Endothelial cell of umbilical vein (primary cell): ENCODE results near the gene DSEL. TPM values are rescaled to one million over a fixed set of nuclear protein-coding genes. Genes with fewer than 3 reads are reported as not detected.

Experiments used
- BruUV-seq: library from RNA; stranded (reverse); fragments of 400-500 nt; replicated peaks from 2 replicates; lab custom pipeline; 2021; lab: Mats Ljungman, UMichigan
- CTCF ChIA-PET: fragments of 300-600, 350-600 bp; sonication (Branson Sonifier 250); formaldehyde crosslinking; loops from one replicate; lab custom pipeline; 2021; ENCODE audit warnings: antibody characterized with exemption, inconsistent platforms; lab: Charles Lee
- POLR2A ChIA-PET: fragments of 300-600, 350-600 bp; sonication (Branson Sonifier 250); formaldehyde crosslinking; loops from one replicate; lab custom pipeline; 2021; ENCODE audit warnings: antibody characterized with exemption, inconsistent platforms; lab: Charles Lee
- DNase-seq: peaks from one replicate; pipeline ENCODE4 v3.0.0-alpha.2; 2011; ENCODE audit warnings: low read depth, low spot score
- FAIRE-seq: peaks from 2 replicates; lab custom pipeline; 2011; peaks lifted over from hg19 to GRCh38; lab: Jason Lieb, UNC
- H2AFZ ChIP-seq: 2 replicates; pipeline ENCODE4 v1.6.0; 2012; ENCODE audit warnings: low read depth, low read length, control low read depth, inconsistent platforms
- H3K27ac ChIP-seq: 2 replicates; pipeline ENCODE4 v1.5.1; 2011; ENCODE audit warnings: low read depth, mild to moderate bottlenecking, control low read depth, low read length, moderate library complexity; ENCODE audit not compliant: insufficient read depth
- H3K27me3 ChIP-seq, 2 experiments: 2 replicates each; pipeline versions ENCODE4 v1.6.0 to v1.6.1; 2011; ENCODE audit warnings: low read length in 2 of 2, mixed read lengths in 1 of 2; ENCODE audit not compliant: control insufficient read depth in 2 of 2, insufficient read depth in 2 of 2
- H3K36me3 ChIP-seq, 2 experiments: 2 replicates in 1 of 2; 3 replicates in 1 of 2; pipeline ENCODE4 v1.5.1; 2011; ENCODE audit warnings: low read length in 2 of 2, mild to moderate bottlenecking in 1 of 2, moderate library complexity in 1 of 2; ENCODE audit not compliant: control insufficient read depth in 2 of 2, insufficient read depth in 2 of 2; ENCODE audit errors: extremely low read depth in 1 of 2
- H3K4me1 ChIP-seq: 3 replicates; pipeline ENCODE4 v1.5.1; 2011; ENCODE audit warnings: mild to moderate bottlenecking, low read length; ENCODE audit not compliant: control insufficient read depth, insufficient read depth; ENCODE audit errors: extremely low read depth
- H3K4me2 ChIP-seq: 2 replicates; pipeline ENCODE4 v1.6.1; 2011; ENCODE audit warnings: low read length, control low read depth, mixed read lengths; ENCODE audit not compliant: insufficient read depth
- H3K4me3 ChIP-seq, 3 experiments: fragments of 200-600 bp in 1 of 3; sonication (generic), shearing (Covaris generic) in 1 of 3; replicated peaks in 1 of 3; 2 replicates each; pipeline ENCODE4 v1.5.1; 2011 to 2016; ENCODE audit warnings: control low read depth in 3 of 3, low read length in 3 of 3, mild to moderate bottlenecking in 2 of 3, inconsistent platforms in 1 of 3, low read depth in 1 of 3, moderate library complexity in 1 of 3; ENCODE audit not compliant: insufficient read depth in 1 of 3
- H3K79me2 ChIP-seq: 2 replicates; pipeline ENCODE4 v1.6.0; 2012; ENCODE audit warnings: low read length, inconsistent platforms; ENCODE audit not compliant: control insufficient read depth, insufficient read depth
- H3K9ac ChIP-seq: replicated peaks from 2 replicates; pipeline ENCODE3; 2011; ENCODE audit warnings: low read length, control low read depth; ENCODE audit not compliant: insufficient read depth; ENCODE audit errors: extremely low read depth
- H3K9me1 ChIP-seq: replicated peaks from 3 replicates; pipeline ENCODE4 v1.6.0; 2011; ENCODE audit warnings: mild to moderate bottlenecking, low read length; ENCODE audit not compliant: control insufficient read depth, insufficient read depth; ENCODE audit errors: extremely low read depth
- H3K9me3 ChIP-seq: replicated peaks from 2 replicates; pipeline ENCODE4 v1.5.1; 2012; ENCODE audit warnings: low read length, inconsistent platforms; ENCODE audit not compliant: control insufficient read depth, insufficient read depth
- H4K20me1 ChIP-seq: replicated peaks from 2 replicates; pipeline ENCODE3; 2011; ENCODE audit warnings: mild to moderate bottlenecking, low read length; ENCODE audit not compliant: control insufficient read depth, insufficient read depth; ENCODE audit errors: extremely low read depth
- CTCF ChIP-seq, 2 donors: IDR thresholded peaks; 1 replicate in 1 of 2; 2 replicates in 1 of 2; pipeline ENCODE4 v1.5.1; 2011; ENCODE audit warnings: low read length in 2 of 2, mild to moderate bottlenecking in 2 of 2, moderate library complexity in 2 of 2, control low read depth in 1 of 2, inconsistent platforms in 1 of 2, low read depth in 1 of 2; ENCODE audit not compliant: insufficient read depth in 1 of 2; ENCODE audit errors: extremely low read depth in 1 of 2
- EZH2 ChIP-seq: IDR thresholded peaks from 2 replicates; pipeline ENCODE4 v1.6.1; 2012; ENCODE audit warnings: borderline replicate concordance, low read depth, mild to moderate bottlenecking, moderate library complexity, low read length, inconsistent platforms; ENCODE audit not compliant: severe bottlenecking
- FOS ChIP-seq: IDR thresholded peaks from 2 replicates; pipeline ENCODE4 v1.6.1; 2011; ENCODE audit warnings: mild to moderate bottlenecking, low read length, moderate library complexity, borderline replicate concordance; ENCODE audit not compliant: insufficient read depth
- GATA2 ChIP-seq: IDR thresholded peaks from 2 replicates; pipeline ENCODE4 v1.7.0; 2011; ENCODE audit warnings: low read depth, mild to moderate bottlenecking, moderate library complexity, mixed read lengths, low read length; ENCODE audit not compliant: insufficient read length, insufficient read depth
- JUN ChIP-seq: IDR thresholded peaks from 2 replicates; pipeline ENCODE4 v1.6.1; 2011; ENCODE audit warnings: borderline replicate concordance, low read depth; ENCODE audit not compliant: insufficient read length, insufficient read depth
- MAX ChIP-seq: IDR thresholded peaks from 2 replicates; pipeline ENCODE4 v1.6.1; 2011; ENCODE audit not compliant: insufficient read depth, insufficient read length
- MYC ChIP-seq: IDR thresholded peaks from one replicate; pipeline ENCODE4 v1.6.1; 2011; ENCODE audit warnings: mild to moderate bottlenecking, low read depth, low read length
- POLR2A ChIP-seq: IDR thresholded peaks from 2 replicates; pipeline ENCODE4 v1.6.1; 2012; ENCODE audit warnings: low read depth, mild to moderate bottlenecking, control low read depth, low read length
- POLR2AphosphoS5 ChIP-seq: IDR thresholded peaks from 2 replicates; pipeline ENCODE4 v1.6.1; 2012; ENCODE audit warnings: low read depth, mild to moderate bottlenecking, control low read depth, low read length, moderate library complexity; ENCODE audit not compliant: insufficient read depth
- dilution Hi-C: fragments of 300-500 bp; cut with MboI; formaldehyde crosslinking; loops from one replicate; pipeline ENCODE4 v1.15.0; 2019; ENCODE audit warnings: low sequenced_read_pairs; ENCODE audit not compliant: extremely low pct_ligation_motif_present
- intact Hi-C: fragments of 100-400 bp; cut with micrococcal nuclease; formaldehyde crosslinking; loops from one replicate; pipeline ENCODE4 v1.10.0; 2022
- polyA plus RNA-seq, 4 experiments: library from polyadenylated mRNA; depleted of rRNA in 3 of 4; stranded (reverse) in 3 of 4; unstranded in 1 of 4; fragments of >200 nt; gene quantifications; 2 replicates each; pipeline versions ENCODE4 v1.2.1 to v1.2.3, GENCODE V29; 2011 to 2012; ENCODE audit warnings: missing spikeins in 1 of 4
- total RNA-seq: library from RNA; stranded (reverse); gene quantifications from 2 replicates; pipeline ENCODE4 v1.2.3, GENCODE V29; 2021

Gene DSEL
- total and polyA plus RNA-seq, 2 donors (not counting 3 experiments of a cell fraction or from before 2014, with no cell fraction given), result 2.0 to 4.5 TPM

DNA sequence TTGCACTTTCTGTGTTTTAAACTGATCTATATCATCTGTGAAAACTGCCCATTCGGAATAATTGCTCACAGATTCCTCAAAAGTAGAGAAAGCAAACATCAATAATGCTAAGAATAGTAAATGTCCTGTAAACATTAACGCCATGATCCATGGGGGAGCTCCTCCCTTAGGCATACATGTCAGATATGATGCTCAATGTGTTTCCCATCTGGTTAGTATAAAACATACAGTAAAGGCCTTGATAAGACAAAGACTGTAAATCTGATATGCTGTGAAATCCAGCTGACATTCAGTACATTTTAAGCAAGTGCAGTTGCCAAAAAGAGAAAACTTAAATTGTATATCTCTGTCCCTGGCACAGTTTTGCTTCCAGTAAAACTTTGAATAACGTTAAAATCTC is 2.1 kb downstream of the DSEL start:
- dilution Hi-C loops, result no loop called here
- Histone ChIP-seq H3K27ac (no peak overlapping the region), H3K27me3 (no peaks in the 10 kb centered on the region), H3K9ac (no peak overlapping the region), H3K9me1 (peaks cover 2% of the 10 kb centered on the region), H3K4me1 (peaks cover 8% of the 10 kb centered on the region), H3K79me2 (no peaks in the 10 kb centered on the region), H3K9me3 (no peaks in the 10 kb centered on the region), H3K36me3 (no peaks in the 10 kb centered on the region), H4K20me1 (no peaks in the 10 kb centered on the region), H3K4me2 (no peak overlapping the region), H3K4me3 (no peak overlapping the region), H2AFZ (no peak overlapping the region)
- DNase-seq, result no peak
- FAIRE-seq, result no peak
- CTCF ChIA-PET, result interaction anchor here (1.1 to 4.4 kb wide), 4 partner anchors 8 to 1149 kb away, joined by 3 to 66 read pairs (median 3); no protein-coding TSS in a partner anchor
- intact Hi-C loops, result loop anchor here (10.0 kb wide), 1 partner anchor 330 kb away; no protein-coding TSS in a partner anchor
- TF ChIP-seq MYC (no peak), JUN (no peak), EZH2 (no peak), CTCF (IDR thresholded peaks at IDR 0.05; ENCODE audit: extremely low read depth in 1 of 2, insufficient read depth in 1 of 2, low read depth in 1 of 2, low read length in 2 of 2) (no peak), FOS (no peak), GATA2 (no peak), POLR2AphosphoS5 (no peak), MAX (no peak), POLR2A (no peak)
- BruUV-seq, result no TSS peak
- POLR2A ChIA-PET, result no interaction called here
